NT2/D1 (cell line): ENCODE results near the gene RCAN1.

ENCODE experiments used
- DNase-seq: peaks from one replicate; pipeline ENCODE4 v3.0.0-alpha.2; 2011; ENCODE audit warnings: low read depth, low spot score
- H3K27me3 ChIP-seq: 2 replicates; pipeline ENCODE4 v1.6.0; 2011; ENCODE audit warnings: mild to moderate bottlenecking; ENCODE audit not compliant: insufficient read length, insufficient read depth
- H3K36me3 ChIP-seq: 2 replicates; pipeline ENCODE4 v1.6.1; 2011; ENCODE audit warnings: mild to moderate bottlenecking, low read length, mixed read lengths; ENCODE audit not compliant: insufficient read depth, insufficient read length
- H3K4me1 ChIP-seq: 2 replicates; pipeline ENCODE4 v1.5.1; 2011; ENCODE audit not compliant: insufficient read depth, insufficient read length
- H3K4me3 ChIP-seq: 2 replicates; pipeline ENCODE4 v1.5.1; 2011; ENCODE audit warnings: low read depth; ENCODE audit not compliant: insufficient read length
- H3K9ac ChIP-seq: 2 replicates; pipeline ENCODE4 v1.6.0; 2011; ENCODE audit warnings: low read depth; ENCODE audit not compliant: insufficient read length
- H3K9me3 ChIP-seq: 2 replicates; pipeline ENCODE4 v1.5.1; 2011; ENCODE audit warnings: mild to moderate bottlenecking, low read length; ENCODE audit not compliant: insufficient read depth
- SUZ12 ChIP-seq: IDR thresholded peaks from 2 replicates; pipeline ENCODE4 v1.6.1; 2011; ENCODE audit not compliant: insufficient read length, insufficient read depth; ENCODE audit errors: extremely low read depth
- YY1 ChIP-seq: IDR thresholded peaks from 2 replicates; pipeline ENCODE4 v1.6.1; 2011; ENCODE audit not compliant: insufficient read length, insufficient read depth
- ZNF274 ChIP-seq: IDR thresholded peaks from 2 replicates; pipeline ENCODE4 v1.6.1; 2011; ENCODE audit warnings: mild to moderate bottlenecking, low read depth, low read length

The RCAN1 gene

DNA sequence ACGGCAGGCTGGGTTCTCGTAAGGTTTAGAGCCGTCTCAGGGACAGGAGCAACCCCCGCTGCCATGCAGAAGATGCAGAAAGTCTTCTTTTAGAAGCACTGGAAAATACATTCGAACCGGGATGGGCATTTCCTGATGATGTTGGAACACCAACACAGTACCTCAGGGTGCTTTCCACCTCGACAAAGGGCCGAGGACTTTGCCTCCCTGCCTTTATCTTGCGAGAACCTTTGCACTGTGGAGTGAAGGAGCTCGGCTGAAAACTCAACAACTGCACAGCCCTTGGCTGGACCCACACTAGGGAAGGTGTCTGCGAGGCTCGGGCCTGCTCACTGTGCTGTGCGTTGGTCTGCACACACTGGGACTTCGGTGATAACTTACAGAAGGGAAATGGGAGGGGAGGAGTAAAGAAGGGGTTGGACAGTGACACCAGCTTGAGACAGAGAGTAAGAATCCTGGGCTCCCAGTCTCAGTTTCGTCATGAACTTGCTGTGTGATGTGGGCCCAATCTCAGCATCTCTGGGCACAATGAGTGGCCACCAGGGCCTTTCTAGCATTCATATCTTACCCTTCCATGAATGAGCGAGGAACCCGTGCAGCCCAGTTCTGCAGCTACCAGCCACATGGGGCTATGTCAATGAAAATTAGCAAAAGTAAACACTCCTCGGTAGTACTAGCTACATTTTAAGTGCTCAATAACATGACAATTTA is 18.2 kb downstream of the RCAN1 start:
- Histone ChIP-seq H3K4me3 (no peak overlapping the region), H3K27me3 (no peaks in the 10 kb centered on the region), H3K9me3 (no peaks in the 10 kb centered on the region), H3K4me1 (peaks cover 7% of the 10 kb centered on the region), H3K36me3 (no peaks in the 10 kb centered on the region), H3K9ac (no peak overlapping the region)
- DNase-seq = no peak
- TF ChIP-seq ZNF274 = no peak
- no peak for TF ChIP-seq SUZ12
- TF ChIP-seq YY1 = no peak

DNA sequence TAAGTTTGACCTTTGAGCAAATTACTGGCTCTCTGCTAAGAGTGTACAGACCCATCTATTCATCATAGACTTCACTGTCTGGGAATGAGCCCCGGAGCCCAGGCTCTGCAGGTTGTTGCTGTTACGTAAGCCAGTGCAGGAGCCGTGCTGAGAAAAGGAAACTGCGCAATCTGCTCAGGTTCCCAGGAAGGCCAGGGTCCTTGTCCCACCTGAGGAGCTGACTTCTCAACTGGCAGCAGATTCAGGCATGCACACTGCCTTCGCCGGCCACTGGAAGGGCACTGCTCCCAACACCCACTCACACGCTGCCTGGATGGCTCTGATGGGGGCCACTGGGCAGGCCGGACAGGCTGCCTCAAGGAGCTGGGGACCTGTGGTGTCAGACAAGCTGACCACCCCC is 19.5 kb downstream of the RCAN1 start:
- Histone ChIP-seq H3K9ac (no peak overlapping the region), H3K4me3 (no peak overlapping the region), H3K36me3 (no peaks in the 10 kb centered on the region), H3K27me3 (no peaks in the 10 kb centered on the region), H3K9me3 (no peaks in the 10 kb centered on the region), H3K4me1 (peaks cover 7% of the 10 kb centered on the region)
- no peak for TF ChIP-seq ZNF274
- no peak for TF ChIP-seq SUZ12
- TF ChIP-seq YY1 = no peak
- DNase-seq = no peak

DNA sequence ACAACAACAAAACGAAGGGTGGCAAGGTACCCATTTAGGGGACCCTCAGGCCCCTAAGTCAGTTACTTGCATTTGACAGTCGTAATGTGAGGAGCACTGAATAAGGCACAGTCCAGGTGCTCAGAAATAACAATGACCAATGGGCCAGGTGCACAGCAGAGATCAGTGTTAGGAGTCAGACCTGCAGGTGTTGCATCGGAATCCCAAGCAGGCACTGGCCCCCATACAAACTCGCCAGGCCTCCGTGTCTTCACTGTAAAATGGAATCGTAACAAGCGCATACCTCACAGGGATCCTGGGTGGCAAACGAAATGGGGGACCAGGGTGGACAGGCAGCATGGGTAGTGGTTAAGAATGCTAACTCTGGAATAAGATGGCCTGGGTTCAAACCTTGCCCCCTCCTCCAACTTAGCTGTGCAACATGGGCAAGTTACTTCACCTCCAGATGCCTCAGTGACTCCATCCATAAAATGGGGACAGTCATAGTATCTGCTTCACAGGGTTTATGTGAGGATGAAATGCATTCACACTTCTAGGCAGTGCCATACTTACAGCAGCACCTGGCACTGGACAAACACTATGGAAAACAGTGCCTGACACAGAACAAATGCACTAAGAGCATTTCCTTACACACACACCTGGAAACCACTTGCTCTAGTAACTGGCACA is 20.2 kb downstream of the RCAN1 start:
- no peak for DNase-seq
- Histone ChIP-seq H3K4me1 (peaks cover 7% of the 10 kb centered on the region), H3K4me3 (no peak overlapping the region), H3K27me3 (no peaks in the 10 kb centered on the region), H3K9ac (no peak overlapping the region), H3K36me3 (no peaks in the 10 kb centered on the region), H3K9me3 (no peaks in the 10 kb centered on the region)
- TF ChIP-seq ZNF274 (no peak), YY1 (no peak), SUZ12 (no peak)

DNA sequence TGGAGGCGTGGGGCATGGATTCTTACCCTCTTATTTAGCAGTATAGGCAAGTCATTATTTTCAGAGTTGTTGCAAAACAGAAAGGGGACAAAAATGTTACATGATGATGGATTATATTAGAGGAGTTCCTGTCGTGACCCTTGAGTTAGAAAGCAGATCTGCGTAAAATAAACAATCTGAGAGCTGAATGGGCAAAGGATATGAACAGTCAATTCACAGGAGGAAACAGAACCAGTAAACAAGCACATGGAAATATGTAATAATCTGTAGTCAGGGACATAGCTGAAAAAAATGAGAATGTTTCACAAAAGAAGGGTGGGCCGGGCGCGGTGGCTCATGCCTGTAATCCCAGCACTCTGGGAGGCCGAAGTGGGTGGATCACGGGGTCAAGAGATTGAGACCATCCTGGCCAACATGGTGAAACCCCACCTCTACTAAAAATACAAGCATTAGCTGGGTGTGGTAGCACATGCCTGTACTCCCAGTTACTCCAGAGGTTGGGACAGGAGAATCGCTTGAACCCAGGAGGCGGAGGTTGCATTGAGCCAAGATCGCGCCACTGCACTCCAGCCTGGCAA is 20.9 kb downstream of the RCAN1 start:
- TF ChIP-seq YY1 (no peak), SUZ12 (no peak), ZNF274 (no peak)
- no peak for DNase-seq
- Histone ChIP-seq H3K9ac (no peak overlapping the region), H3K4me3 (no peak overlapping the region), H3K36me3 (no peaks in the 10 kb centered on the region), H3K9me3 (no peaks in the 10 kb centered on the region), H3K27me3 (no peaks in the 10 kb centered on the region), H3K4me1 (peaks cover 7% of the 10 kb centered on the region)

DNA sequence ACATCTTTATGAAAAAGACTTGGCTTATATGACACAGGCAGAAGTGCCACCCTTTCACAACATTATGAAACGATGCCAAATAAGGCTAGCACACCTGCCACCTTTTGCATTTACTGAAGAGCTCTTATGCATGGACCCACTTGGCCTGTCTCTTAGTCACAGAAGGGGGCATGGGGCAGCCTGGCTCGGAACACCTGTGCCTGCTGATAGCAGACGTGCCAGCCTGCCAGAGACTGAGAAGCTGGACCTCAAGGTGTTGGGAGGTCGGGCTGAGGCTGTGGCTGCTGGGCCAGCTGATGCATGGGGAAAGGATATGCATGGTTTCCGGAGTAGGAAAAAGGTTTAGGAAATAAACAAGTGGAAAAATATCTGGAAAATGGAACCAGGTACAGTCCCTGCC is 21.5 kb downstream of the RCAN1 start:
- peaks cover 7% of the 10 kb centered on the region for H3K4me1 ChIP-seq
- no peak overlapping the region for H3K9ac ChIP-seq
- no peak overlapping the region for H3K4me3 ChIP-seq
- TF ChIP-seq SUZ12 (no peak), YY1 (no peak), ZNF274 (no peak)
- no peaks in the 10 kb centered on the region for H3K27me3 ChIP-seq
- DNase-seq = no peak
- no peaks in the 10 kb centered on the region for H3K36me3 ChIP-seq
- H3K9me3 ChIP-seq = no peaks in the 10 kb centered on the region

DNA sequence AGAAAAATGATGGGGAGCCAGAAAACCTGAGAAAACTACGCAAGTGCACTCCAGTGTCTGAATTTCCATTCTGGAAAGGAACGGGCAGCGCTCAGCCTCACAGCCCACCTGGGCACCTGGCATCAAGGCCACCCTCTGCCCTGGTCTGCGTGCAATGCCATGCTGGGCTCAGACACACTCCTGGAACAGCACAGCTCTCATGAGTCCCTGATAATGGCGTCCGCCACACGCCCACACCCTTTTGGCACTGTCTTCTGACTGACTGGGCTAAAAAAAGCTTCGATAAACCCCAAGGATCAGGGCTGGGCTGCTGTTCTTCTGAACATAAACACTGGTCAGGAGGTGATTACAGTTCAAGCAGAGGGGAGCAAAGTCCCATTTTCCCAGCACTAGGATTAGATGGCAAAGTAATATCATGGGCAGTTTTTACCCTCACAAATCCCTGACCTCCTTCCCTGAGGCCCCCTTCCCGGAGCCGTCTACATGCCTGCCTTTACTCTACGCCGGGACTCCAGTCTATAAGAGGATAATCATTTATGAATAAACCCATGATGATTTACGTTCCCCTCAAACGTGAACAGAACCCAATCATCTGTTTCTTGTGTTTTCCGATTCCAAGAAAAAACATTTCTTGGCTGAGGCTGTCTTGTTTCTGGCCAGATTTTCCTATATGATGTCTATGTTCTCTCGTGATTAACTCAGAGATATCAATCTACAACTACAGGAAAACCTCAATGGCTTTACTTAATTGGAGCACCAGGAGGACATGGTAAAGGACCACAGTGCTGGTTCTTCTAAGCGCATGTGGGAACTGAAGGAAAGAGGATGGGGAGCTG is 22.6 kb downstream of the RCAN1 start:
- H3K9ac ChIP-seq = no peak overlapping the region
- H3K9me3 ChIP-seq = no peaks in the 10 kb centered on the region
- DNase-seq = no peak
- peaks cover 7% of the 10 kb centered on the region for H3K4me1 ChIP-seq
- H3K36me3 ChIP-seq = no peaks in the 10 kb centered on the region
- no peak overlapping the region for H3K4me3 ChIP-seq
- TF ChIP-seq ZNF274 (no peak), YY1 (no peak), SUZ12 (no peak)
- H3K27me3 ChIP-seq = no peaks in the 10 kb centered on the region
